ENCODE data around the gene ZNF445. TPM values are rescaled to one million over a fixed set of nuclear protein-coding genes. Genes with fewer than 3 reads are reported as not detected.
"Not testable (repeated sequence)": the region's sequence is repeated elsewhere in the genome, so short reads cannot be mapped to it uniquely, and the experiment has no call there.

ZNF445 gene
- total RNA-seq, 1 donor from 2014 or later, result 28.3 TPM

DNA sequence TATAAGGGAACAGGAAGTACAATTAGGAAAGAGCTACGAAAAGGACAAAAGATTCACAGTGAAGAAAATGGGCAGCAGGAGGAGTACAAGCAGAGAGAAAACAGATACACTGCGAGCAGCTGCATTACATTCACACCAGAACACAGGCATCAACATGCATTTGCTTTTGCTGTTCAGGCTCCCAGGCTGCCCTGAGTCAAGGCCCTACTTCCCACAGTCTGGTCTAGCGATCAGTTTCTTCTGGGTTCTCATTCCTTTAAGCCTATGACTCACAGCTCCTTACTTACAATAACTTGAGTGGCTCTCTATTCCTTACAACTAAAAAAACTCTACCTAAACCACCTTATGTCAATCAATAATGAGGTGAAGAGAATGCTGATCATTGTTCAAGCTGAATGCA is 24.5 kb upstream of the ZNF445 start:
- peaks cover 74% of the 10 kb centered on the region for H3K36me3 Mint-ChIP-seq
- Histone ChIP-seq H3K4me3 (no peak overlapping the region), H3F3A (ENCODE audit: low read depth) (no peaks in the 10 kb centered on the region), H3K27me3 (no peaks in the 10 kb centered on the region), H3K4me2 (no peak overlapping the region), H3K79me2 (ENCODE audit: low read depth) (peaks cover 64% of the 10 kb centered on the region), H3K9ac (no peak overlapping the region), H3K9me3 (ENCODE audit: low read depth) (peaks cover 20% of the 10 kb centered on the region), H3K4me1 (no peaks in the 10 kb centered on the region), H2AFZ (replicated peaks) (no peak overlapping the region), H3K27ac (no peak overlapping the region), H4K20me1 (ENCODE audit: low read depth) (no peaks in the 10 kb centered on the region), H3K36me3 (peaks cover 25% of the 10 kb centered on the region)
- H3K9me3 Mint-ChIP-seq, result peaks cover 78% of the 10 kb centered on the region
- no peak for DNase-seq (ENCODE audit: low spot score)
- no peak overlapping the region for H3K27ac Mint-ChIP-seq
- TF ChIP-seq EZH2 (IDR thresholded peaks at IDR 0.05) (no peak), EZH2phosphoT487 (IDR thresholded peaks at IDR 0.05) (no peak)
- H3K27me3 Mint-ChIP-seq (ENCODE audit: insufficient read depth, low read depth), result peaks cover 3% of the 10 kb centered on the region
- H3K4me3 Mint-ChIP-seq, result no peak overlapping the region
- no peaks in the 10 kb centered on the region for H3K4me1 Mint-ChIP-seq

DNA sequence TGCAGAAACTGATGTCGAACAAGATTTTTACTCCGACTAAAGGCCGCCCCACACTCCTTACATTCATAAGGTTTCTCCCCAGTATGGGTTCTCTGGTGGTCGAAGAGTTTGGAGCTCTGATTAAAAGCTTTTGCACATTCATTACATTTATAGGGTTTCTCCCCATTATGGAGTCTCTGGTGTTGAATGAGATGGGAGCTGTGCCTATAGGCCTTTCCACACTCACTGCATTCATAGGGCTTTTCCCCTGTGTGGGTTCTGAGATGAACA is 22.4 kb upstream of the ZNF445 start:
- peaks cover 20% of the 10 kb centered on the region for H3K9me3 ChIP-seq (ENCODE audit: low read depth)
- H4K20me1 ChIP-seq (ENCODE audit: low read depth); H3K4me2 ChIP-seq; H3K4me1 ChIP-seq; H3K27ac Mint-ChIP-seq; H3K27me3 ChIP-seq; H3K9ac ChIP-seq; H3F3A ChIP-seq (ENCODE audit: low read depth); DNase-seq (ENCODE audit: low spot score); H3K4me1 Mint-ChIP-seq; H3K27me3 Mint-ChIP-seq (ENCODE audit: insufficient read depth, low read depth); H3K4me3 ChIP-seq; H3K4me3 Mint-ChIP-seq; H3K27ac ChIP-seq; H2AFZ ChIP-seq (replicated peaks): not testable (repeated sequence)
- H3K79me2 ChIP-seq (ENCODE audit: low read depth), result peaks cover 43% of the 10 kb centered on the region
- peaks cover 23% of the 10 kb centered on the region for H3K36me3 ChIP-seq
- Mint-ChIP-seq H3K9me3 (peaks cover 74% of the 10 kb centered on the region), H3K36me3 (peaks cover 69% of the 10 kb centered on the region)

DNA sequence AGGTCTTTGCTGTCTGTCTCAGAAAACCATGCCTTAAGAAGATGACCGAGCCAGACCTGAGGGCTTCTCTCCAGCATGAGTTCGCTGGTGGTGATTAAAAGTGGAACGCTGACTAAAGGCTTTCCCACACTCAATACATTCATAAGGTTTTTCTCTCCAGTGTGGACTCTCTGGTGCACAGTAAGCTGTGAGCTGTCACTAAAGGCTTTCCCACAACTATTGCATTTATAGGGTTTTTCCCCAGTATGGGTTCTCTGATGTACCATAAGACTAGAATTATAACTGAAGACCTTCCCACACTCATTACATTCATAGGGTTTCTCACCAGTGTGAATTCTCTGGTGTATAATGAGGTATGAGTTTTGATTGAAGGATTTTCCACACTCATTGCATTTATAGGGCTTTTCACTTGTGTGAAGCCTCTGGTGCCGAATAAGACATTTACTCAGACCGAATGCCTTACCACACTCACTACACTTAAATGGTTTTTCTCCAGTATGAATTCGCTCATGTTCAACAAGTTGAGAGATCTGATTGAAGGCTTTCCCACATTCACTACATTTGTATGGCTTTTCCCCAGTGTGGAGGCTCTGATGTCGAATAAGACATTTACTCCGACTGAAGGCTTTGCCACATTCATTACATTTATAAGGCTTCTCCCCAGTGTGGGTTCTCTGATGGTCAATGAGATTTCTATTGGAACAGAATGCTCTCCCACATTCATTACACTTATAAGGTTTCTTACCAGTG is 21.9 kb upstream of the ZNF445 start:
- no peaks in the 10 kb centered on the region for H3K4me1 ChIP-seq
- H3K36me3 ChIP-seq, result peaks cover 23% of the 10 kb centered on the region
- H2AFZ ChIP-seq (replicated peaks), result no peak overlapping the region
- no peak overlapping the region for H3K27ac ChIP-seq
- Mint-ChIP-seq H3K36me3 (peaks cover 73% of the 10 kb centered on the region), H3K4me3 (no peak overlapping the region), H3K9me3 (peaks cover 76% of the 10 kb centered on the region), H3K4me1 (no peaks in the 10 kb centered on the region), H3K27me3 (ENCODE audit: insufficient read depth, low read depth) (peaks cover 3% of the 10 kb centered on the region), H3K27ac (no peak overlapping the region)
- no peaks in the 10 kb centered on the region for H4K20me1 ChIP-seq (ENCODE audit: low read depth)
- H3K27me3 ChIP-seq, result no peaks in the 10 kb centered on the region
- TF ChIP-seq EZH2phosphoT487 (IDR thresholded peaks at IDR 0.05) (no peak), EZH2 (IDR thresholded peaks at IDR 0.05) (no peak)
- TF ChIP-seq, protein P1, sequence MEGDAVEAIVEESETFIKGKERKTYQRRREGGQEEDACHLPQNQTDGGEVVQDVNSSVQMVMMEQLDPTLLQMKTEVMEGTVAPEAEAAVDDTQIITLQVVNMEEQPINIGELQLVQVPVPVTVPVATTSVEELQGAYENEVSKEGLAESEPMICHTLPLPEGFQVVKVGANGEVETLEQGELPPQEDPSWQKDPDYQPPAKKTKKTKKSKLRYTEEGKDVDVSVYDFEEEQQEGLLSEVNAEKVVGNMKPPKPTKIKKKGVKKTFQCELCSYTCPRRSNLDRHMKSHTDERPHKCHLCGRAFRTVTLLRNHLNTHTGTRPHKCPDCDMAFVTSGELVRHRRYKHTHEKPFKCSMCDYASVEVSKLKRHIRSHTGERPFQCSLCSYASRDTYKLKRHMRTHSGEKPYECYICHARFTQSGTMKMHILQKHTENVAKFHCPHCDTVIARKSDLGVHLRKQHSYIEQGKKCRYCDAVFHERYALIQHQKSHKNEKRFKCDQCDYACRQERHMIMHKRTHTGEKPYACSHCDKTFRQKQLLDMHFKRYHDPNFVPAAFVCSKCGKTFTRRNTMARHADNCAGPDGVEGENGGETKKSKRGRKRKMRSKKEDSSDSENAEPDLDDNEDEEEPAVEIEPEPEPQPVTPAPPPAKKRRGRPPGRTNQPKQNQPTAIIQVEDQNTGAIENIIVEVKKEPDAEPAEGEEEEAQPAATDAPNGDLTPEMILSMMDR (IDR thresholded peaks at IDR 0.05), result no peak
- no peaks in the 10 kb centered on the region for H3F3A ChIP-seq (ENCODE audit: low read depth)
- no peak for DNase-seq (ENCODE audit: low spot score)
- no peak overlapping the region for H3K4me2 ChIP-seq
- H3K9me3 ChIP-seq (ENCODE audit: low read depth), result peaks cover 20% of the 10 kb centered on the region
- no peak overlapping the region for H3K9ac ChIP-seq
- H3K79me2 ChIP-seq (ENCODE audit: low read depth), result peaks cover 38% of the 10 kb centered on the region
- no peak overlapping the region for H3K4me3 ChIP-seq

GRCh38 chr3:44495636-44496415 is 18.4 kb upstream of the ZNF445 start:
- no peak overlapping the region for H3K9ac ChIP-seq
- Mint-ChIP-seq H3K27ac (no peak overlapping the region), H3K36me3 (peaks cover 78% of the 10 kb centered on the region), H3K4me3 (no peak overlapping the region), H3K9me3 (peaks cover 77% of the 10 kb centered on the region), H3K4me1 (no peaks in the 10 kb centered on the region), H3K27me3 (ENCODE audit: insufficient read depth, low read depth) (no peaks in the 10 kb centered on the region)
- no peaks in the 10 kb centered on the region for H3K27me3 ChIP-seq
- no peaks in the 10 kb centered on the region for H3K4me1 ChIP-seq
- no peak for DNase-seq (ENCODE audit: low spot score)
- H3K36me3 ChIP-seq, result peaks cover 21% of the 10 kb centered on the region
- H3K79me2 ChIP-seq (ENCODE audit: low read depth), result peaks cover 8% of the 10 kb centered on the region
- H3K4me3 ChIP-seq, result no peak overlapping the region
- no peak overlapping the region for H3K4me2 ChIP-seq
- peaks cover 12% of the 10 kb centered on the region for H3K9me3 ChIP-seq (ENCODE audit: low read depth)
- TF ChIP-seq EZH2phosphoT487 (IDR thresholded peaks at IDR 0.05), result no peak
- TF ChIP-seq, protein P1 (IDR thresholded peaks at IDR 0.05), result no peak
- TF ChIP-seq EZH2 (IDR thresholded peaks at IDR 0.05), result no peak
- H2AFZ ChIP-seq (replicated peaks), result no peak overlapping the region
- H3F3A ChIP-seq (ENCODE audit: low read depth), result no peaks in the 10 kb centered on the region
- no peak overlapping the region for H3K27ac ChIP-seq
- H4K20me1 ChIP-seq (ENCODE audit: low read depth), result no peaks in the 10 kb centered on the region

Data from neural progenitor cell (in vitro differentiated cells).